Uterus (tissue), 2 donors: ENCODE measurements around the gene CNR2.
"Not testable (repeated sequence)": the region's sequence is repeated elsewhere in the genome, so short reads cannot be mapped to it uniquely, and the experiment has no call there.

ENCODE experiments used
- CTCF ChIP-seq, 4 experiments: fragments of 200-600 bp in 2 of 4; fragments of 450-650 bp in 2 of 4; sonication (generic) in 2 of 4; IDR thresholded peaks; one replicate each; pipeline ENCODE4 v1.5.1; 2016 to 2019; ENCODE audit warnings: antibody characterized with exemption in 4 of 4, mild to moderate bottlenecking in 2 of 4, moderate library complexity in 1 of 4
- POLR2A ChIP-seq, 2 donors: fragments of 450-650 bp; IDR thresholded peaks; one replicate each; pipeline ENCODE4 v1.6.1; 2016; ENCODE audit warnings: antibody characterized with exemption in 2 of 2, mild to moderate bottlenecking in 1 of 2, moderate library complexity in 1 of 2

- not testable (repeated sequence) for TF ChIP-seq CTCF, POLR2A (IDR thresholded peaks at IDR 0.05)
Measured at GRCh38 chr1:23900017-23900416, 13.1 kb downstream of the CNR2 start.
